Measurements from ENCODE around the gene RYK.

The RYK gene

DNA sequence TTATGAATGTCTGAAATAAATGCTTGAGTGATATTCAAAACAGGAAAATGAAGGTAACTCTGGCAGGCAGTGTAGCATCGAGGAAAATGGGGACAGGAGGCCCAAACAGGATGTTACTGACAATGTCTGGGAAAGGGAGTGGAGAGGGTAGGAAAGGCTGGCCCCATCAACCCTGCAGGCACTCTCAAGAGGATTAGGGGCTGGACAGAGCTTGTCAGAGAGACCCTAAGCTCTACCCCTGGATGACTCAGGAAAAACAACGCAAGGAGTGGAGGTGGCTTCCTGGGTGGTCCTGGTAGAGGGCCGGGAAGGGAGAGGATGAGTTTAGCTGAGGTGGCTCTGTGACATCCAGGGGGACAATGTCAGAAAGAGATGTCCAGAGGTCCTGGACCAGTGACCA, 106.0 kb downstream of the RYK start:
- no peak overlapping the region for H3K4me3 ChIP-seq (ENCODE audit: low read depth, low read length)
- DNase-seq (ENCODE audit: low read depth): no peak
- no peak for TF ChIP-seq POLR2A (IDR thresholded peaks at IDR 0.05; ENCODE audit: extremely low read depth, insufficient read length)
- TF ChIP-seq MYC (IDR thresholded peaks at IDR 0.05; ENCODE audit: low read depth, low read length): no peak
- TF ChIP-seq MAX (IDR thresholded peaks at IDR 0.05; ENCODE audit: low read depth, low read length): no peak
- TF ChIP-seq, protein P1, sequence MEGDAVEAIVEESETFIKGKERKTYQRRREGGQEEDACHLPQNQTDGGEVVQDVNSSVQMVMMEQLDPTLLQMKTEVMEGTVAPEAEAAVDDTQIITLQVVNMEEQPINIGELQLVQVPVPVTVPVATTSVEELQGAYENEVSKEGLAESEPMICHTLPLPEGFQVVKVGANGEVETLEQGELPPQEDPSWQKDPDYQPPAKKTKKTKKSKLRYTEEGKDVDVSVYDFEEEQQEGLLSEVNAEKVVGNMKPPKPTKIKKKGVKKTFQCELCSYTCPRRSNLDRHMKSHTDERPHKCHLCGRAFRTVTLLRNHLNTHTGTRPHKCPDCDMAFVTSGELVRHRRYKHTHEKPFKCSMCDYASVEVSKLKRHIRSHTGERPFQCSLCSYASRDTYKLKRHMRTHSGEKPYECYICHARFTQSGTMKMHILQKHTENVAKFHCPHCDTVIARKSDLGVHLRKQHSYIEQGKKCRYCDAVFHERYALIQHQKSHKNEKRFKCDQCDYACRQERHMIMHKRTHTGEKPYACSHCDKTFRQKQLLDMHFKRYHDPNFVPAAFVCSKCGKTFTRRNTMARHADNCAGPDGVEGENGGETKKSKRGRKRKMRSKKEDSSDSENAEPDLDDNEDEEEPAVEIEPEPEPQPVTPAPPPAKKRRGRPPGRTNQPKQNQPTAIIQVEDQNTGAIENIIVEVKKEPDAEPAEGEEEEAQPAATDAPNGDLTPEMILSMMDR (IDR thresholded peaks at IDR 0.05; ENCODE audit: low read depth, low read length): no peak

- peak; percentile 9 for DNase-seq (ENCODE audit: low read depth)
- no peak overlapping the region for H3K4me3 ChIP-seq (ENCODE audit: low read depth, low read length)
- TF ChIP-seq POLR2A (IDR thresholded peaks at IDR 0.05; ENCODE audit: extremely low read depth, insufficient read length): no peak
- no peak for TF ChIP-seq MAX (IDR thresholded peaks at IDR 0.05; ENCODE audit: low read depth, low read length)
- TF ChIP-seq, protein P1 (IDR thresholded peaks at IDR 0.05; ENCODE audit: low read depth, low read length): no peak
These were observed 106.7 kb downstream of the RYK start for GRCh38 chr3:134143828-134144401.

DNA sequence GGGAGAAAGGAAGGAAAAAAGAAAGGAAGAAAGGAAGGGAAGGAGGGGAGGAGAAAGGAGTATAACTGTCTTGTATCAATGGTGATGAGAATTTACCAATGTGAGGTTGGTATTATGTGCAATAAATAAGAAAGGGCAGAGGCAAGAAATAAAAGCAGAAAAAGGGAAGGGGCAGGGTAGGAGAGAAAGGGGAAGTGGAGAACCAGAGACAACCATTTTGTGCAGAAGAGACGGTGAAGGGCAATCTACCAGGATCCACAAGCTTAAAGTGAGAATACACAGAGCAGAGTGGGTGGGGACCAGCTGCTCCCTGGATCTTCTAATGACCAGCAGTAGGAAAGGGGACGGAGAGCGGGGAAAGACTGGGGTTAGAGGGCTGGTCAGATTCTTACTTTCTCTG, 114.1 kb downstream of the RYK start:
- DNase-seq (ENCODE audit: low read depth): peak; percentile 43
- TF ChIP-seq POLR2A (IDR thresholded peaks at IDR 0.05; ENCODE audit: extremely low read depth, insufficient read length) (no peak), MAX (IDR thresholded peaks at IDR 0.05; ENCODE audit: low read depth, low read length) (no peak), MYC (IDR thresholded peaks at IDR 0.05; ENCODE audit: low read depth, low read length) (no peak)
- TF ChIP-seq, protein P1 (IDR thresholded peaks at IDR 0.05; ENCODE audit: low read depth, low read length): no peak
- no peak overlapping the region for H3K4me3 ChIP-seq (ENCODE audit: low read depth, low read length)

GRCh38 chr3:134134698-134135415, 115.8 kb downstream of the RYK start:
- no peak overlapping the region for H3K4me3 ChIP-seq (ENCODE audit: low read depth, low read length)
- TF ChIP-seq POLR2A (IDR thresholded peaks at IDR 0.05; ENCODE audit: extremely low read depth, insufficient read length) (no peak), MAX (IDR thresholded peaks at IDR 0.05; ENCODE audit: low read depth, low read length) (no peak), MYC (IDR thresholded peaks at IDR 0.05; ENCODE audit: low read depth, low read length) (no peak)
- TF ChIP-seq, protein P1 (IDR thresholded peaks at IDR 0.05; ENCODE audit: low read depth, low read length): no peak
- DNase-seq (ENCODE audit: low read depth): no peak

- H3K4me3 ChIP-seq (ENCODE audit: low read depth, low read length): no peak overlapping the region
- TF ChIP-seq MAX (IDR thresholded peaks at IDR 0.05; ENCODE audit: low read depth, low read length) (no peak), POLR2A (IDR thresholded peaks at IDR 0.05; ENCODE audit: extremely low read depth, insufficient read length) (no peak), MYC (IDR thresholded peaks at IDR 0.05; ENCODE audit: low read depth, low read length) (no peak)
- TF ChIP-seq, protein P1 (IDR thresholded peaks at IDR 0.05; ENCODE audit: low read depth, low read length): no peak
- DNase-seq (ENCODE audit: low read depth): peak; percentile 9
These were observed 116.4 kb downstream of the RYK start for GRCh38 chr3:134134240-134134639.

Data from NB4 (cell line).